Adrenal gland (tissue), 5 donors: ENCODE results near the gene GOLT1A.

Source experiments
- CTCF ChIP-seq, 6 experiments: fragments of 450-650 bp in 4 of 6; fragments of 200-600 bp in 2 of 6; sonication (generic) in 1 of 6; IDR thresholded peaks; 1 replicate in 5 of 6; 2 replicates in 1 of 6; pipeline versions ENCODE4 v1.5.1 to v1.8.0; 2016 to 2021; ENCODE audit warnings: antibody characterized with exemption in 6 of 6, mild to moderate bottlenecking in 2 of 6, moderate library complexity in 1 of 6
- POLR2A ChIP-seq, 2 donors: fragments of 450-650 bp; IDR thresholded peaks; one replicate each; pipeline ENCODE4 v1.6.1; 2017; ENCODE audit warnings: antibody characterized with exemption in 2 of 2, mild to moderate bottlenecking in 2 of 2, moderate library complexity in 1 of 2
- donor health status: DM: no; HTN: no; CAD: no.

GRCh38 chr1:204228896-204229295, 15.1 kb upstream of the GOLT1A start:
- TF ChIP-seq CTCF (IDR thresholded peaks at IDR 0.05), result no peak
- no peak for TF ChIP-seq POLR2A (IDR thresholded peaks at IDR 0.05)
